SU-DHL-6 (cell line): ENCODE data around the gene ODF2.

Experiments
- CTCF ChIP-seq: fragments of 200-600 bp; sonication (generic); IDR thresholded peaks from one replicate; pipeline ENCODE4 v1.5.1; 2017; ENCODE audit warnings: antibody characterized with exemption, mild to moderate bottlenecking, low read length, moderate library complexity; ENCODE audit not compliant: insufficient read depth, poor library complexity, severe bottlenecking
- EZH2phosphoT487 ChIP-seq: fragments of 200-600 bp; sonication (generic), shearing (Covaris generic); conservative IDR thresholded peaks from 2 replicates; pipeline ENCODE4 v1.6.1; 2018; ENCODE audit warnings: mild to moderate bottlenecking, antibody characterized with exemption, low read length, moderate library complexity, mixed read lengths

- TF ChIP-seq CTCF (no peak), EZH2phosphoT487 (no peak)
These were observed 33.0 kb upstream of the ODF2 start for GRCh38 chr9:128422783-128423150.
